ENCODE data around the gene BTBD2. TPM values are rescaled to one million over a fixed set of nuclear protein-coding genes. Genes with fewer than 3 reads are reported as not detected.

BTBD2 gene
- total RNA-seq, 1 experiment from 2014 or later = 81.0 TPM

DNA sequence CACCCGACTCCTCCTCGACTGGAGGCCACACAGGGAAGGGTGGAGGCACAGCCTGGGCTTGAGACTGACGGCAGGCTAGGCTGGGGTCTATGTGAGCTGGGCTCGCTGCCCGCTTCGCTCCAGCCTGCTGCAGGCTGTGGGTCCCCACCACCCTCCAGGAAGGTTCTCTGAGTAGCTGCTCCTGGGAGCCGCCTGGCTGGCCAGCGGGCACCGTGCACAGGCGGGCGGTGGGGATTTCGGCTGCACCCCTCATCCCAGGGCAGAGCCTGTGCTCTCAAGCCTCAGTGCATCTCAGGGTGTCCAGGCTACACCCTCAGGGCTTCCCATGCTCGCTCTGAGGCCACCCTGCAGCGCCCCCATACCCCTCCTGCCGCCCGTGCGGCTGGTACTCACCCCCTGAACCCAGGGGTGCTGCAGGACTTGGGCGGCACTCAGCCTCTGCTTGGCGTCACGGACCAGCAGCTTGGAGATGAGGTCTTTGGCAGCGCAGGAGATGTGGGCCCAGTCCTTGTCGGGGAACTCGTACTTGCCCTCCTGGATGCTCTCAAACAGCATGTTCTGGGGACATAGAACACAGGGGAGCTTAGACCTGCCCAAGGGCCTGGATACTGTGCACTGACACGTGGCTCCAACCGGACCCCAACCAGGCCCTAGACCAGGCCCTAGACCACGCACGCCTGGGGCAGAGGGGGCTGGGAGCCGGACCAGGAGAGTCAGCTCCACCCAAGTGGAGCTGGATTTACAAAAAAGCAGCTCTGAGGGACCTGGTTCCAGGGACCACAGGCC is 25.3 kb upstream of the BTBD2 start:
- TF ChIP-seq EZH2 (IDR thresholded peaks at IDR 0.05; ENCODE audit: low read depth) = no peak
- TF ChIP-seq, protein P1, sequence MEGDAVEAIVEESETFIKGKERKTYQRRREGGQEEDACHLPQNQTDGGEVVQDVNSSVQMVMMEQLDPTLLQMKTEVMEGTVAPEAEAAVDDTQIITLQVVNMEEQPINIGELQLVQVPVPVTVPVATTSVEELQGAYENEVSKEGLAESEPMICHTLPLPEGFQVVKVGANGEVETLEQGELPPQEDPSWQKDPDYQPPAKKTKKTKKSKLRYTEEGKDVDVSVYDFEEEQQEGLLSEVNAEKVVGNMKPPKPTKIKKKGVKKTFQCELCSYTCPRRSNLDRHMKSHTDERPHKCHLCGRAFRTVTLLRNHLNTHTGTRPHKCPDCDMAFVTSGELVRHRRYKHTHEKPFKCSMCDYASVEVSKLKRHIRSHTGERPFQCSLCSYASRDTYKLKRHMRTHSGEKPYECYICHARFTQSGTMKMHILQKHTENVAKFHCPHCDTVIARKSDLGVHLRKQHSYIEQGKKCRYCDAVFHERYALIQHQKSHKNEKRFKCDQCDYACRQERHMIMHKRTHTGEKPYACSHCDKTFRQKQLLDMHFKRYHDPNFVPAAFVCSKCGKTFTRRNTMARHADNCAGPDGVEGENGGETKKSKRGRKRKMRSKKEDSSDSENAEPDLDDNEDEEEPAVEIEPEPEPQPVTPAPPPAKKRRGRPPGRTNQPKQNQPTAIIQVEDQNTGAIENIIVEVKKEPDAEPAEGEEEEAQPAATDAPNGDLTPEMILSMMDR (conservative IDR thresholded peaks at IDR 0.05) = no peak
- Histone ChIP-seq H3K79me2 (ENCODE audit: low read depth) (peaks cover 3% of the 10 kb centered on the region; the same call in 1 of the 2 replicates), H3K27me3 (ENCODE audit: insufficient read depth, low read depth) (no peaks in the 10 kb centered on the region), H3K4me1 (replicated peaks; ENCODE audit: insufficient read depth) (no peaks in the 10 kb centered on the region), H2AFZ (no peak overlapping the region), H3F3A (ENCODE audit: insufficient read depth, low read depth) (peaks cover 4% of the 10 kb centered on the region; the same call in 1 of the 2 replicates), H3K27ac (no peak overlapping the region), H3K9me3 (ENCODE audit: insufficient read depth, low read depth) (no peaks in the 10 kb centered on the region), H3K36me3 (ENCODE audit: low read depth) (no peaks in the 10 kb centered on the region), H4K20me1 (ENCODE audit: insufficient read depth) (peaks cover 14% of the 10 kb centered on the region), H3K9me2 (ENCODE audit: insufficient read depth) (no peaks in the 10 kb centered on the region), H3K4me3 (no peak overlapping the region), H3K4me2 (no peak overlapping the region)
- intact Hi-C loops (cut with micrococcal nuclease; ENCODE audit: unreplicated experiment) = no loop called here
- ChIA-PET CTCF (no interaction called here), POLR2A (ENCODE audit: unreplicated experiment) (no interaction called here)
- BruUV-seq (replicated peaks) = no TSS peak
- no peak for DNase-seq

DNA sequence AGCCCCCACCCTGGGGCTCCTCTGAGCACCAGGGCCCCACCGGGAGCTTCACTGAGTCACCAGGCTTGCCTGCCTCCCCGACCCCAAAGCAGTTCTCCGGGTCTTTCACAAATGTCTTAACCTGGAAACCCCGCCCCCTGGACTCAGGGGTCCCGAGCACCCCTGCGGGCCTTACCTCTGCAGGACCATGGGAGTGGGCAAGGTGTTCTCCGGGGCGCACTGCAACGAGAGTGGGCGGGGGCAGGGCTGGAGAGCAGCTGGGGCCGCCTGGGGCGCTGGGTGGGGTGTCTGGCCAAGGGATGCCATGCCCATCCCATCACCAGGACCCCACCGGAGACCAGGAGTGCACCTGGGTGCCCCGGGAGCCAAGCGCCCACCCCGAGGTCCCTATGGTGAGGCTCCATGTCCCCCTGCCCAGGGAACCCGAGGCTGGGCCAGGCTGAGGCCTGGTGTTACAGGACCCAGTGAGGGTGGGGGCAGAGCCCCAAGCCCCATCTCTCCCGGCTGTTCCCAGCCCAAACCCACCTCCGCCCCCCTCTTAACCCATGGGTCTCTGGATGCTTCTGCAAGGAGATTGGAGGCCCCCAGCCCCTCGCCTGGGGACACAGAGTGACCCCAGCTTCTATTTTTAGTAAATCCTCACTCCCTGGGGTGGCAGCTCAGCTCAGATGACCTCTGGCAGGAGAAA is 24.6 kb upstream of the BTBD2 start:
- H3K9me3 ChIP-seq (ENCODE audit: insufficient read depth, low read depth) = no peaks in the 10 kb centered on the region
- CTCF ChIA-PET = interaction anchor here (0.6 kb wide), 1 partner anchor 111 kb away, joined by 5 read pairs; no protein-coding TSS in a partner anchor
- H3K9me2 ChIP-seq (ENCODE audit: insufficient read depth) = no peaks in the 10 kb centered on the region
- H3K27ac ChIP-seq = no peak overlapping the region
- peaks cover 12% of the 10 kb centered on the region; the same call in 1 of the 2 replicates for H4K20me1 ChIP-seq (ENCODE audit: insufficient read depth)
- H3K27me3 ChIP-seq (ENCODE audit: insufficient read depth, low read depth) = no peaks in the 10 kb centered on the region
- BruUV-seq (replicated peaks) = no TSS peak
- H3K36me3 ChIP-seq (ENCODE audit: low read depth) = no peaks in the 10 kb centered on the region
- no peak for DNase-seq
- no peak overlapping the region for H3K4me3 ChIP-seq
- H3F3A ChIP-seq (ENCODE audit: insufficient read depth, low read depth) = peaks cover 10% of the 10 kb centered on the region; the same call in 1 of the 2 replicates
- no peak overlapping the region for H2AFZ ChIP-seq
- POLR2A ChIA-PET (ENCODE audit: unreplicated experiment) = no interaction called here
- TF ChIP-seq, protein P1 (conservative IDR thresholded peaks at IDR 0.05) = no peak
- no peak for TF ChIP-seq EZH2 (IDR thresholded peaks at IDR 0.05; ENCODE audit: low read depth)
- intact Hi-C loops (cut with micrococcal nuclease; ENCODE audit: unreplicated experiment) = no loop called here
- no peaks in the 10 kb centered on the region for H3K4me1 ChIP-seq (replicated peaks; ENCODE audit: insufficient read depth)
- no peaks in the 10 kb centered on the region for H3K79me2 ChIP-seq (ENCODE audit: low read depth)
- no peak overlapping the region for H3K4me2 ChIP-seq

DNA sequence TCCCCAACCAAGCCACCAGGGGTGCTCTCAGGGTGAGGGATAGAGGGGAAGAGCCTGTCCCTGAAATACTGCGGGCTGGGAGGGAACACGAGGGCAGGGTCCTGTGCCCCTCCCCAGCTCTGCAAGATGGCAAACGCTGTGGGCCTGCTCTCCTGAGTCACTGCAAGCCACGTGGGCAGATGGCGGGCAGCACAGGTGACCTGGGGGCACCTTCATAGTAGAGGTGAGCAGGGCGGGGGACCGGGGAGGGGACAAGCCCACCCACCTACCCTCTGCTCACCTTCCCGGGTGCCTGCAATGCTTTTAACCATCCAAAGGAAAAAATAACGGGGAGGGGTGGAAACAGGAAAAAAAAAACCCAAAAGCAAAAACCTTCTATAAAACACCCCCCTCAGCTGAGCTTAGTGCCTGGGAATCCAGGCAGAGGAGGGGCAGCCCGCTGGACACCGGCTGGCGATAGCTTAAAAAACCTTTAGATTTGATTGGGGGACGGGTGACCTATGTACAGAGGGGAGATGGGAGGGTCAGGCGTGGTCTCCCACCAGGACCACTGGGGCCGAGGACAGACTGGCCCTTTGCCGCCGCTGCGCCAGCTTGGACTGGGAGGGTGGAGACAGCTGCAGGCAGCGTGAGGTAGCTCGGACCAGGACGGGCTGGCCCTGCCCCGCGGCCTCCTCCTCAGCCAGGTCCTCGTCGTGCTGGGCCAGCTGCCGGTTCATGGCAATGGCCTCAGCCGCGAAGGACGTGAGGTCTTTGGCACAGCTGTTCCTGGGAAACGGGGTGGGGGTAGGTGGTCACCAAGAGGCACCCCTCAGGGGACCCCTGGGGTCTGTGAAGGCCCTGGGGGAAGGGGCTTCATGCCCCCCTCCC is 23.8 kb upstream of the BTBD2 start:
- Histone ChIP-seq H3K36me3 (ENCODE audit: low read depth) (no peaks in the 10 kb centered on the region), H3K9me3 (ENCODE audit: insufficient read depth, low read depth) (no peaks in the 10 kb centered on the region), H3F3A (ENCODE audit: insufficient read depth, low read depth) (peaks cover 11% of the 10 kb centered on the region; the same call in 1 of the 2 replicates), H4K20me1 (ENCODE audit: insufficient read depth) (0 out of 2 replicates have a peak, but pooled peaks cover 4% of the 10 kb centered on the region), H3K9me2 (ENCODE audit: insufficient read depth) (no peaks in the 10 kb centered on the region), H2AFZ (no peak overlapping the region), H3K27me3 (ENCODE audit: insufficient read depth, low read depth) (no peaks in the 10 kb centered on the region), H3K79me2 (ENCODE audit: low read depth) (no peaks in the 10 kb centered on the region), H3K4me1 (replicated peaks; ENCODE audit: insufficient read depth) (no peaks in the 10 kb centered on the region; the same call in 1 of the 2 replicates), H3K4me3 (no peak overlapping the region), H3K27ac (no peak overlapping the region), H3K4me2 (no peak overlapping the region)
- no peak for DNase-seq
- CTCF ChIA-PET = interaction anchor here (0.6 kb wide), 1 partner anchor 110 kb away, joined by 5 read pairs; no protein-coding TSS in a partner anchor
- intact Hi-C loops (cut with micrococcal nuclease; ENCODE audit: unreplicated experiment) = no loop called here
- no TSS peak for BruUV-seq (replicated peaks)
- POLR2A ChIA-PET (ENCODE audit: unreplicated experiment) = no interaction called here
- TF ChIP-seq, protein P1 (conservative IDR thresholded peaks at IDR 0.05) = no peak
- TF ChIP-seq EZH2 (IDR thresholded peaks at IDR 0.05; ENCODE audit: low read depth) = no peak
